Activated CD4-positive, alpha-beta memory T cell treated with anti-CD3 and anti-CD28 coated beads for 36 hours (primary cell): ENCODE results near the gene DCANP1. TPM values are rescaled to one million over a fixed set of nuclear protein-coding genes. Genes with fewer than 3 reads are reported as not detected.

Experiments
- CTCF ChIA-PET: fragments of 350-600 bp; sonication (Branson Sonifier 250); formaldehyde crosslinking; loops from one replicate; lab custom pipeline; 2021; ENCODE audit warnings: antibody characterized with exemption, inconsistent platforms; lab: Charles Lee
- POLR2A ChIA-PET: fragments of 350-600 bp; sonication (Branson Sonifier 250); formaldehyde crosslinking; loops from one replicate; lab custom pipeline; 2021; ENCODE audit warnings: antibody characterized with exemption; lab: Charles Lee
- DNase-seq: peaks from one replicate; pipeline ENCODE4 v3.0.0-alpha.2; 2020
- H3K27ac Mint-ChIP-seq: one replicate; pipeline ENCODE4 v1.8.0; 2021; ENCODE audit warnings: mixed read lengths
- H3K27me3 Mint-ChIP-seq: one replicate; pipeline ENCODE4 v1.8.0; 2021; ENCODE audit warnings: mixed read lengths
- H3K36me3 Mint-ChIP-seq: one replicate; pipeline ENCODE4 v1.8.0; 2021; ENCODE audit warnings: mixed read lengths
- H3K4me1 Mint-ChIP-seq: one replicate; pipeline ENCODE4 v1.8.0; 2021; ENCODE audit warnings: low read depth, mixed read lengths
- H3K4me3 Mint-ChIP-seq: one replicate; pipeline ENCODE4 v1.8.0; 2021; ENCODE audit warnings: mild to moderate bottlenecking, mixed read lengths
- H3K9me3 Mint-ChIP-seq: one replicate; pipeline ENCODE4 v1.8.0; 2021; ENCODE audit warnings: mixed read lengths
- intact Hi-C: fragments of 100-400 bp; cut with micrococcal nuclease; formaldehyde crosslinking; loops from one replicate; pipeline ENCODE4 v1.15.1; 2023
- total RNA-seq, 2 experiments: library from RNA; stranded (reverse); gene quantifications; one replicate each; pipeline ENCODE4 v1.2.3, GENCODE V29; 2021

DCANP1 gene
- total RNA-seq, 2 experiments from 2014 or later, result not detected

- ChIA-PET CTCF (interaction anchor here (0.6 to 2.8 kb wide), 22 partner anchors 9 to 404 kb away, joined by 3 to 15 read pairs (median 4); no protein-coding TSS in a partner anchor), POLR2A (interaction anchor here (0.6 kb wide), 1 partner anchor 93 kb away, joined by 3 read pairs; no protein-coding TSS in a partner anchor)
- peaks cover 25% of the 10 kb centered on the region for H3K27me3 Mint-ChIP-seq
- intact Hi-C loops, result no loop called here
- H3K4me1 Mint-ChIP-seq, result peaks cover 2% of the 10 kb centered on the region
- peaks cover 7% of the 10 kb centered on the region for H3K9me3 Mint-ChIP-seq
- no peak overlapping the region for H3K27ac Mint-ChIP-seq
- no peak overlapping the region for H3K4me3 Mint-ChIP-seq
- no peak for DNase-seq
- no peaks in the 10 kb centered on the region for H3K36me3 Mint-ChIP-seq
Observed at GRCh38 chr5:135426102-135427082, 20.8 kb downstream of the DCANP1 start.

DNA sequence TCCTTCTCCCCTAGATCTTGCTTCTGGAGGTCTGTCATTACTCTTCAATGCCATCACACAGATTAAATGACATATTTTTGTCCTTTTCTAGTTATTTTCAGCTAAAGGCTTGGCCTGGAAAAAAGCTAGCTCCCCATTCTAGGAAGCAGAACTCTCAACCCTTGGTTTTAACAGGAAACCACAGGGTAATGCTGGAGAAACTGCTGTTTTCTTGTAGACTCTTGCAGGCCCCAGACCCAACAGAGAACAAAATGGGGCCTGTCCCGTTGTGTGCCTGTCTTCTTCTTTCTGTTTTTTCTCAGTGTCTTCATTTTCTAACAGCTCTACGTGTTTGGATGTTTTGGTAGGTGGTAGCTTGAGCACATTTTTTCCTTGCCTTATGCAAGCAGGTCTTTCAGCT lies 21.5 kb downstream of the DCANP1 start:
- CTCF ChIA-PET, result interaction anchor here (0.6 to 2.8 kb wide), 21 partner anchors 8 to 405 kb away, joined by 3 to 15 read pairs (median 4); no protein-coding TSS in a partner anchor
- Mint-ChIP-seq H3K27me3 (peaks cover 27% of the 10 kb centered on the region), H3K36me3 (no peaks in the 10 kb centered on the region), H3K4me1 (peaks cover 2% of the 10 kb centered on the region), H3K4me3 (no peak overlapping the region), H3K27ac (no peak overlapping the region), H3K9me3 (peaks cover 7% of the 10 kb centered on the region)
- DNase-seq, result no peak
- intact Hi-C loops, result no loop called here
- POLR2A ChIA-PET, result interaction anchor here (0.6 kb wide), 1 partner anchor 92 kb away, joined by 3 read pairs; no protein-coding TSS in a partner anchor

GRCh38 chr5:135423846-135424168 lies 23.3 kb downstream of the DCANP1 start:
- ChIA-PET CTCF (interaction anchor here (1.1 to 1.4 kb wide), 3 partner anchors 23 to 42 kb away, joined by 3 read pairs; no protein-coding TSS in a partner anchor), POLR2A (no interaction called here)
- Mint-ChIP-seq H3K27me3 (peaks cover 33% of the 10 kb centered on the region), H3K9me3 (peaks cover 8% of the 10 kb centered on the region), H3K4me1 (peaks cover 2% of the 10 kb centered on the region), H3K36me3 (no peaks in the 10 kb centered on the region), H3K27ac (no peak overlapping the region), H3K4me3 (no peak overlapping the region)
- intact Hi-C loops, result no loop called here
- DNase-seq, result no peak

- ChIA-PET CTCF (interaction anchor here (1.1 to 1.4 kb wide), 3 partner anchors 23 to 43 kb away, joined by 3 read pairs; no protein-coding TSS in a partner anchor), POLR2A (no interaction called here)
Observed at GRCh38 chr5:135423146-135423845, 23.9 kb downstream of the DCANP1 start.

GRCh38 chr5:135422419-135422818 lies 24.7 kb downstream of the DCANP1 start:
- intact Hi-C loops, result no loop called here
- Mint-ChIP-seq H3K4me1 (peaks cover 2% of the 10 kb centered on the region), H3K36me3 (no peaks in the 10 kb centered on the region), H3K4me3 (no peak overlapping the region), H3K9me3 (peaks cover 4% of the 10 kb centered on the region), H3K27me3 (peaks cover 36% of the 10 kb centered on the region), H3K27ac (no peak overlapping the region)
- CTCF ChIA-PET, result no interaction called here
- no peak for DNase-seq
- POLR2A ChIA-PET, result no interaction called here

More at GRCh38 chr5:135423146-135423845, 23.9 kb downstream of the DCANP1 start:
- Mint-ChIP-seq H3K9me3 (peaks cover 4% of the 10 kb centered on the region), H3K4me1 (peaks cover 2% of the 10 kb centered on the region), H3K4me3 (no peak overlapping the region), H3K36me3 (no peaks in the 10 kb centered on the region), H3K27ac (no peak overlapping the region), H3K27me3 (peaks cover 33% of the 10 kb centered on the region)
- no peak for DNase-seq
- intact Hi-C loops, result no loop called here

GRCh38 chr5:135417083-135417482 lies 30.1 kb downstream of the DCANP1 start:
- Mint-ChIP-seq H3K27ac (no peak overlapping the region), H3K4me1 (no peaks in the 10 kb centered on the region), H3K36me3 (no peaks in the 10 kb centered on the region), H3K9me3 (peaks cover 4% of the 10 kb centered on the region), H3K27me3 (peaks cover 35% of the 10 kb centered on the region), H3K4me3 (no peak overlapping the region)
- DNase-seq, result no peak
- intact Hi-C loops, result no loop called here
- POLR2A ChIA-PET, result no interaction called here
- CTCF ChIA-PET, result interaction anchor here (1.2 kb wide), 1 partner anchor 9 kb away, joined by 3 read pairs; no protein-coding TSS in a partner anchor

DNA sequence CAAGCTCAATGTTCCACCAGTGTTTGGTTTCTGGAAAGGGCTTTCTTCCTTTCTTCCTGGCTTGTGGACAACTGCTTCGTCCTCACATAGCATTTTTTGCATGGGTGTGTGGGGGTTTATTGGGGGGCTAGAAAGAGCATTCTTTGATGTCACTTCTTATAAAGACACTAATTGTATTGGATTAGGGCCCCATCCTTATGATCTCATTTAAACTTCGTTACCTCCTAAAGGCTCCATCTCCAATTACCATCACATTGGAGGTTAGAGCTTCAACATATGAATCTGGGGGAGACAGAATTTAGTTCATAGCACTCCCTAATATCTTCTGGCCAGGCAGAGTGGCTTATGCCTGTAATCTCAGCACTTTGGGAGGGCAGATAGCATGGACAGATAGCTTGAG lies 42.1 kb downstream of the DCANP1 start:
- peaks cover 2% of the 10 kb centered on the region for H3K36me3 Mint-ChIP-seq
- ChIA-PET POLR2A (interaction anchor here (0.9 kb wide), 1 partner anchor 12 kb away, joined by 3 read pairs; no protein-coding TSS in a partner anchor), CTCF (interaction anchor here (2.0 kb wide), 1 partner anchor 21 kb away, joined by 9 read pairs; no protein-coding TSS in a partner anchor)
- no peak overlapping the region for H3K27ac Mint-ChIP-seq
- H3K4me1 Mint-ChIP-seq, result peaks cover 2% of the 10 kb centered on the region
- peaks cover 4% of the 10 kb centered on the region for H3K9me3 Mint-ChIP-seq
- no peak for DNase-seq
- intact Hi-C loops, result no loop called here
- peaks cover 6% of the 10 kb centered on the region for H3K27me3 Mint-ChIP-seq
- H3K4me3 Mint-ChIP-seq, result no peak overlapping the region

DNA sequence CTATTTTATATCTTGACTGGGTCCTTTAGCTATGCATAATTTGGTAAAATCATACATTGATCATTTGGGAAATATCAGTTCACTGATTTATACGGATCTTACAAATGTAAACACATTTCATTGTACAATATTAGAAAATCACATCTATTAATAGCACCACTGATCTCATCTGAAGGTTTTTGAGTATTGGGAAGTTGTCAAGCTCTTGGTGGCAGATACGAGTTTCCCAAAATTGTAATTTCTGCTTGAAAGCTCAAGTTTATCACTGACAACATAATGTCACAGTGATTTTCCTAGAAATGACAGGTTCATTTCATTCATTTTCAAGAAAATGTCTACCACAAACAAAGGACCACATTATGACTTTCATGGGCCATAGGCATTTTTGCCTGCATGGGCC lies 45.1 kb downstream of the DCANP1 start:
- ChIA-PET POLR2A (no interaction called here), CTCF (interaction anchor here (0.8 kb wide), 1 partner anchor 24 kb away, joined by 6 read pairs; no protein-coding TSS in a partner anchor)
- H3K27me3 Mint-ChIP-seq, result no peaks in the 10 kb centered on the region
- peaks cover 5% of the 10 kb centered on the region for H3K36me3 Mint-ChIP-seq
- no peak for DNase-seq
- peaks cover 18% of the 10 kb centered on the region for H3K4me1 Mint-ChIP-seq
- intact Hi-C loops, result no loop called here
- peaks cover 4% of the 10 kb centered on the region for H3K9me3 Mint-ChIP-seq
- no peak overlapping the region for H3K27ac Mint-ChIP-seq
- H3K4me3 Mint-ChIP-seq, result no peak overlapping the region

- no peak for DNase-seq
- no peak overlapping the region for H3K27ac Mint-ChIP-seq
- peaks cover 4% of the 10 kb centered on the region for H3K9me3 Mint-ChIP-seq
- H3K27me3 Mint-ChIP-seq, result no peaks in the 10 kb centered on the region
- peaks cover 5% of the 10 kb centered on the region for H3K36me3 Mint-ChIP-seq
- ChIA-PET POLR2A (interaction anchor here (1.0 kb wide), 1 partner anchor 11 kb away, joined by 3 read pairs; no protein-coding TSS in a partner anchor), CTCF (no interaction called here)
- peak overlapping the region; percentile 28 for H3K4me3 Mint-ChIP-seq
- intact Hi-C loops, result no loop called here
- H3K4me1 Mint-ChIP-seq, result peaks cover 30% of the 10 kb centered on the region
Observed at GRCh38 chr5:135400866-135401265, 46.3 kb downstream of the DCANP1 start.

GRCh38 chr5:135399794-135400542 lies 47.2 kb downstream of the DCANP1 start:
- CTCF ChIA-PET, result interaction anchor here (1.0 kb wide), 1 partner anchor 12 kb away, joined by 3 read pairs; no protein-coding TSS in a partner anchor

More at GRCh38 chr5:135399794-135400542, 47.2 kb downstream of the DCANP1 start:
- Mint-ChIP-seq H3K4me1 (peaks cover 38% of the 10 kb centered on the region), H3K9me3 (peaks cover 1% of the 10 kb centered on the region), H3K4me3 (peak overlapping the region; percentile 80), H3K27me3 (no peaks in the 10 kb centered on the region), H3K27ac (peak overlapping the region; percentile 75), H3K36me3 (peaks cover 5% of the 10 kb centered on the region)
- POLR2A ChIA-PET, result interaction anchor here (0.9 to 1.0 kb wide), 3 partner anchors 10 to 27 kb away, joined by 3 to 4 read pairs (median 3); no protein-coding TSS in a partner anchor
- DNase-seq, result no peak
- intact Hi-C loops, result loop anchor here (1.0 kb wide), 1 partner anchor 23 kb away; no protein-coding TSS in a partner anchor
